ENCODE data around the gene ZNF789. TPM values are rescaled to one million over a fixed set of nuclear protein-coding genes. Genes with fewer than 3 reads are reported as not detected.

The ZNF789 gene
- total and polyA plus RNA-seq, 9 of the 15 experiments (the other 6 are each of a cell fraction or from before 2014, with no cell fraction given) = 6.1 to 57.0 (median 24.8) TPM

DNA sequence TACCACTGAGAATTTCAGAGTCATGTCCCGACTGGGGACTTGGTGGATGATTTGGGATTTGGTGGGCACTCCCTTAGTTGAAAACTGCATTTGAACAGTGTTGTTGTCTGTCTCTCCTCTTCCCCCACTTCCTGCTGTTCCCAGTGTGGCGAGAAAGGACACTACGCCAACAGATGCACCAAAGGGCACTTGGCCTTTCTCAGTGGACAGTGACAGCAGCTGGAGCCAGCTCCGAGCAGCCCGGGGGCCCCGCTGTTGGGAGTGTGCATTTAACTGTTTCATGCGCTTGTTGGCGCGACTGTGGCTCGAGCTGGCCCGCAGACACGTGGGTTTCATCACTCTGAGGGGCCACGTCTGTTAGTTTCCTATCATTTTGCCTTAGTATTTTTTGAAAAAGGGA lies 16.4 kb upstream of the ZNF789 start (continued):
- TF ChIP-seq, protein P1, sequence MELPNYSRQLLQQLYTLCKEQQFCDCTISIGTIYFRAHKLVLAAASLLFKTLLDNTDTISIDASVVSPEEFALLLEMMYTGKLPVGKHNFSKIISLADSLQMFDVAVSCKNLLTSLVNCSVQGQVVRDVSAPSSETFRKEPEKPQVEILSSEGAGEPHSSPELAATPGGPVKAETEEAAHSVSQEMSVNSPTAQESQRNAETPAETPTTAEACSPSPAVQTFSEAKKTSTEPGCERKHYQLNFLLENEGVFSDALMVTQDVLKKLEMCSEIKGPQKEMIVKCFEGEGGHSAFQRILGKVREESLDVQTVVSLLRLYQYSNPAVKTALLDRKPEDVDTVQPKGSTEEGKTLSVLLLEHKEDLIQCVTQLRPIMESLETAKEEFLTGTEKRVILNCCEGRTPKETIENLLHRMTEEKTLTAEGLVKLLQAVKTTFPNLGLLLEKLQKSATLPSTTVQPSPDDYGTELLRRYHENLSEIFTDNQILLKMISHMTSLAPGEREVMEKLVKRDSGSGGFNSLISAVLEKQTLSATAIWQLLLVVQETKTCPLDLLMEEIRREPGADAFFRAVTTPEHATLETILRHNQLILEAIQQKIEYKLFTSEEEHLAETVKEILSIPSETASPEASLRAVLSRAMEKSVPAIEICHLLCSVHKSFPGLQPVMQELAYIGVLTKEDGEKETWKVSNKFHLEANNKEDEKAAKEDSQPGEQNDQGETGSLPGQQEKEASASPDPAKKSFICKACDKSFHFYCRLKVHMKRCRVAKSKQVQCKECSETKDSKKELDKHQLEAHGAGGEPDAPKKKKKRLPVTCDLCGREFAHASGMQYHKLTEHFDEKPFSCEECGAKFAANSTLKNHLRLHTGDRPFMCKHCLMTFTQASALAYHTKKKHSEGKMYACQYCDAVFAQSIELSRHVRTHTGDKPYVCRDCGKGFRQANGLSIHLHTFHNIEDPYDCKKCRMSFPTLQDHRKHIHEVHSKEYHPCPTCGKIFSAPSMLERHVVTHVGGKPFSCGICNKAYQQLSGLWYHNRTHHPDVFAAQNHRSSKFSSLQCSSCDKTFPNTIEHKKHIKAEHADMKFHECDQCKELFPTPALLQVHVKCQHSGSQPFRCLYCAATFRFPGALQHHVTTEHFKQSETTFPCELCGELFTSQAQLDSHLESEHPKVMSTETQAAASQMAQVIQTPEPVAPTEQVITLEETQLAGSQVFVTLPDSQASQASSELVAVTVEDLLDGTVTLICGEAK (IDR thresholded peaks at IDR 0.05) = no peak
- TF ChIP-seq, protein P1 (CRISPR knock-in tag; IDR thresholded peaks at IDR 0.05) = no peak
- TF ChIP-seq SUPT5H (IDR thresholded peaks at IDR 0.05) (0 out of 2 replicates have a peak, but pooled peaks have one; percentile 6), RB1 (IDR thresholded peaks at IDR 0.05; ENCODE audit: low read depth) (no peak), POLR2AphosphoS2 (IDR thresholded peaks at IDR 0.05; ENCODE audit: low read length) (peak; percentile 73), HDAC8 (tag; IDR thresholded peaks at IDR 0.05) (no peak), MAFF (IDR thresholded peaks at IDR 0.05; ENCODE audit: low read length) (no peak), CHD1 (IDR thresholded peaks at IDR 0.05; ENCODE audit: low read length) (no peak), DDX20 (tag; IDR thresholded peaks at IDR 0.05; ENCODE audit: low read depth) (no peak)
- TF ChIP-seq, protein P2, sequence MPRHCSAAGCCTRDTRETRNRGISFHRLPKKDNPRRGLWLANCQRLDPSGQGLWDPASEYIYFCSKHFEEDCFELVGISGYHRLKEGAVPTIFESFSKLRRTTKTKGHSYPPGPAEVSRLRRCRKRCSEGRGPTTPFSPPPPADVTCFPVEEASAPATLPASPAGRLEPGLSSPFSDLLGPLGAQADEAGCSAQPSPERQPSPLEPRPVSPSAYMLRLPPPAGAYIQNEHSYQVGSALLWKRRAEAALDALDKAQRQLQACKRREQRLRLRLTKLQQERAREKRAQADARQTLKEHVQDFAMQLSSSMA (CRISPR knock-in tag; IDR thresholded peaks at IDR 0.05) = no peak

Measured in K562 (cell line).